Measurements from ENCODE around the gene HTD2.
"Not testable (repeated sequence)": the region's sequence is repeated elsewhere in the genome, so short reads cannot be mapped to it uniquely, and the experiment has no call there.

HTD2 gene

DNA sequence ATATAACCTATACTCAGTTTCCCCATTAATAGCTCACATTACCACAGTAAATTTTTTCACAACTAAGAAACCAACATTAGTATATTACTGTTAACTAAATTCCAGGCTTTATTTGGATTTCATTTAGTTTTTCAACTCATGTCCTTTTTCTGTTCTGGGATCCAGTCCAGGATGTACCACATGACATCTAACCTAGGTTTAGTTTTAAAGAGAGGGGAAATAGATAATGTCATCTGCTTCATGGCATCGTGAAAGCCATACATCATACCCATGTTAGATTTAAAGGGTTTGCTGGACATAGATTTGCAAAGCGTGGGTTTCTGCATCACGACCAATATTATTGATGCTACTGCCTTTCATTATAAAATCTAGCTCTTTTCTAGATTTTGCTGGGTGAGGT is 33.4 kb upstream of the HTD2 start (continued):
- TF ChIP-seq ZNF423 (tag by site-specific recombination; IDR thresholded peaks at IDR 0.05): no peak
- no peak for TF ChIP-seq ZFP41 (tag by site-specific recombination; IDR thresholded peaks at IDR 0.05; ENCODE audit: borderline replicate concordance)
- TF ChIP-seq, protein P1, sequence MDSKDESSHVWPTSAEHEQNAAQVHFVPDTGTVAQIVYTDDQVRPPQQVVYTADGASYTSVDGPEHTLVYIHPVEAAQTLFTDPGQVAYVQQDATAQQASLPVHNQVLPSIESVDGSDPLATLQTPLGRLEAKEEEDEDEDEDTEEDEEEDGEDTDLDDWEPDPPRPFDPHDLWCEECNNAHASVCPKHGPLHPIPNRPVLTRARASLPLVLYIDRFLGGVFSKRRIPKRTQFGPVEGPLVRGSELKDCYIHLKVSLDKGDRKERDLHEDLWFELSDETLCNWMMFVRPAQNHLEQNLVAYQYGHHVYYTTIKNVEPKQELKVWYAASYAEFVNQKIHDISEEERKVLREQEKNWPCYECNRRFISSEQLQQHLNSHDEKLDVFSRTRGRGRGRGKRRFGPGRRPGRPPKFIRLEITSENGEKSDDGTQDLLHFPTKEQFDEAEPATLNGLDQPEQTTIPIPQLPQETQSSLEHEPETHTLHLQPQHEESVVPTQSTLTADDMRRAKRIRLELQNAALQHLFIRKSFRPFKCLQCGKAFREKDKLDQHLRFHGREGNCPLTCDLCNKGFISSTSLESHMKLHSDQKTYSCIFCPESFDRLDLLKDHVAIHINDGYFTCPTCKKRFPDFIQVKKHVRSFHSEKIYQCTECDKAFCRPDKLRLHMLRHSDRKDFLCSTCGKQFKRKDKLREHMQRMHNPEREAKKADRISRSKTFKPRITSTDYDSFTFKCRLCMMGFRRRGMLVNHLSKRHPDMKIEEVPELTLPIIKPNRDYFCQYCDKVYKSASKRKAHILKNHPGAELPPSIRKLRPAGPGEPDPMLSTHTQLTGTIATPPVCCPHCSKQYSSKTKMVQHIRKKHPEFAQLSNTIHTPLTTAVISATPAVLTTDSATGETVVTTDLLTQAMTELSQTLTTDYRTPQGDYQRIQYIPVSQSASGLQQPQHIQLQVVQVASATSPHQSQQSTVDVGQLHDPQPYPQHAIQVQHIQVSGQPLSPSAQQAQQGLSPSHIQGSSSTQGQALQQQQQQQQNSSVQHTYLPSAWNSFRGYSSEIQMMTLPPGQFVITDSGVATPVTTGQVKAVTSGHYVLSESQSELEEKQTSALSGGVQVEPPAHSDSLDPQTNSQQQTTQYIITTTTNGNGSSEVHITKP (tag by site-specific recombination; IDR thresholded peaks at IDR 0.05): no peak
- TF ChIP-seq ZNF140 (tag by site-specific recombination; IDR thresholded peaks at IDR 0.05): no peak

DNA sequence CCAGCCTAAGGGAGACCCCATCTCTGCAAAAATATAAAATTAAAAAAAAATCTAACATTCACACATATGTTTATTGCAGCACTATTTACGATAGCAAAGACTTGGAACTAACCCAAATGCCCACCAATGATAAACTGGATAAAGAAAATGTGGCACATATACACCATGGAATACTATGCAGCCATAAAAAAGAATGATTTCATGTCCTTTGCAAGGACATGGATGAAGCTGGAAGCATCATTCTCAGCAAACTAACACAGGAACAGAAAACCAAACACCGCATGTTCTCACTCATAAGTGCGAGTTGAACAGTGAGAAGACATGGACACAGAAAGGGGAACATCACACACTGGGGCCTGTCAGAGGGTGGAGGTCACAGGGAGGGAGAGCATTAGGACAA is 33.0 kb upstream of the HTD2 start:
- H3K4me1 ChIP-seq (ENCODE audit: control insufficient read depth, insufficient read depth, low read length); H3K27ac ChIP-seq (ENCODE audit: extremely low read depth, low read depth, low read length); CTCF ChIA-PET; H3K9me3 ChIP-seq (ENCODE audit: control insufficient read depth, insufficient read depth, low read depth, low read length); H3K4me3 ChIP-seq (ENCODE audit: low read depth, low read length); POLR2A ChIA-PET: not testable (repeated sequence)
- H3K36me3 ChIP-seq (ENCODE audit: control insufficient read depth in 2 of 2, insufficient read depth in 1 of 2, low read length in 2 of 2): peaks cover 0 to 11% of the 10 kb centered on the region in 2 experiments; a peak in 2 of 3 replicates
- TF ChIP-seq ZNF146 (tag by site-specific recombination; IDR thresholded peaks at IDR 0.05): peak; percentile 76

DNA sequence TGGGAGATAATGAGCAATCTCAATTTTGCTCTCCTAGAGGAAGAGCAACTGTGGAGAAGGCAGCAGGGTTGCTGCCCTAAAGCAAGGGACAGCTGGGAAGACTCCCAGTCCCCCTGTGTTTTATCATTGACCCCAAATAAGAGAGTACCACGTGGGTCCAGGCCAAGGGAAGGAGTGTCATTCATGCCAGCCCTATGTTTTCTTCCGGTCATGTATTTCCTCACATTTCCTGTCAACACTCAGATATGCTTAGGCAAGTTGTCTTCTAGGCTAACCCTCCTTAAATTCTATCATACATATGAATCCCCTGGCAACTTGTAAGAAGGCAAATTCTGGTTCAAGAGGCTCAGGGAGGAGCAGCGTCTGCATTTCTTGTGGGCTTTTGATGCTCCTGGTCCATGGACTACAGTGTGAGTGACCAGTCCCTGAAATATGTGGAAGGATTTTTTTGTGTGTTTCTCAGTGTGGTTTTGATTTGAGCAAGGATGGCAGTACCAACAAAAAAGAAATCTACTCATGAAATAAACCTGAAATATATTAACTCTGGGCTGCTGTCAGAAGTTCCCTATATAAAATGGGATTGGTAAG is 32.2 kb upstream of the HTD2 start:
- ChIA-PET CTCF (no interaction called here), POLR2A (no interaction called here)
- no peak overlapping the region for H3K27ac ChIP-seq (ENCODE audit: extremely low read depth, low read depth, low read length)
- peaks cover 0 to 8% of the 10 kb centered on the region in 2 experiments; a peak in 2 of 3 replicates for H3K36me3 ChIP-seq (ENCODE audit: control insufficient read depth in 2 of 2, insufficient read depth in 1 of 2, low read length in 2 of 2)
- no peaks in the 10 kb centered on the region for H3K9me3 ChIP-seq (ENCODE audit: control insufficient read depth, insufficient read depth, low read depth, low read length)
- no peak for TF ChIP-seq ZNF366 (tag by site-specific recombination; conservative IDR thresholded peaks at IDR 0.05)
- no peak for TF ChIP-seq ZNF792 (tag by site-specific recombination; IDR thresholded peaks at IDR 0.05)
- no peak for TF ChIP-seq ZNF394 (tag by site-specific recombination; IDR thresholded peaks at IDR 0.05; ENCODE audit: borderline replicate concordance)
- TF ChIP-seq, protein P2, sequence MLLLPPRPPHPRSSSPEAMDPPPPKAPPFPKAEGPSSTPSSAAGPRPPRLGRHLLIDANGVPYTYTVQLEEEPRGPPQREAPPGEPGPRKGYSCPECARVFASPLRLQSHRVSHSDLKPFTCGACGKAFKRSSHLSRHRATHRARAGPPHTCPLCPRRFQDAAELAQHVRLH (tag by site-specific recombination; IDR thresholded peaks at IDR 0.05): no peak
- no peak for TF ChIP-seq ZNF433 (tag by site-specific recombination; IDR thresholded peaks at IDR 0.05; ENCODE audit: low read depth)
- no peak for TF ChIP-seq SCRT1 (tag by site-specific recombination; IDR thresholded peaks at IDR 0.05; ENCODE audit: borderline replicate concordance)
- TF ChIP-seq, protein P3, sequence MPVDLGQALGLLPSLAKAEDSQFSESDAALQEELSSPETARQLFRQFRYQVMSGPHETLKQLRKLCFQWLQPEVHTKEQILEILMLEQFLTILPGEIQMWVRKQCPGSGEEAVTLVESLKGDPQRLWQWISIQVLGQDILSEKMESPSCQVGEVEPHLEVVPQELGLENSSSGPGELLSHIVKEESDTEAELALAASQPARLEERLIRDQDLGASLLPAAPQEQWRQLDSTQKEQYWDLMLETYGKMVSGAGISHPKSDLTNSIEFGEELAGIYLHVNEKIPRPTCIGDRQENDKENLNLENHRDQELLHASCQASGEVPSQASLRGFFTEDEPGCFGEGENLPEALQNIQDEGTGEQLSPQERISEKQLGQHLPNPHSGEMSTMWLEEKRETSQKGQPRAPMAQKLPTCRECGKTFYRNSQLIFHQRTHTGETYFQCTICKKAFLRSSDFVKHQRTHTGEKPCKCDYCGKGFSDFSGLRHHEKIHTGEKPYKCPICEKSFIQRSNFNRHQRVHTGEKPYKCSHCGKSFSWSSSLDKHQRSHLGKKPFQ (tag by site-specific recombination; IDR thresholded peaks at IDR 0.05): no peak
- no peak for TF ChIP-seq SCRT2 (tag by site-specific recombination; IDR thresholded peaks at IDR 0.05)
- TF ChIP-seq ZNF266 (tag by site-specific recombination; IDR thresholded peaks at IDR 0.05; ENCODE audit: low read depth): no peak
- TF ChIP-seq MYNN (tag by site-specific recombination; IDR thresholded peaks at IDR 0.05; ENCODE audit: borderline replicate concordance): no peak
- no peak for TF ChIP-seq ZNF747 (tag by site-specific recombination; IDR thresholded peaks at IDR 0.05)
- TF ChIP-seq ZNF530 (tag by site-specific recombination; IDR thresholded peaks at IDR 0.05; ENCODE audit: low read depth): no peak
- H3K4me1 ChIP-seq (ENCODE audit: control insufficient read depth, insufficient read depth, low read length): no peaks in the 10 kb centered on the region
- no peak overlapping the region for H3K4me3 ChIP-seq (ENCODE audit: low read depth, low read length)

All from HEK293 (cell line).